ENCODE measurements around the gene ZDHHC17. TPM values are rescaled to one million over a fixed set of nuclear protein-coding genes. Genes with fewer than 3 reads are reported as not detected.

The ZDHHC17 gene
- total and polyA plus RNA-seq, 2 of the 13 experiments (the other 11 are each of a cell fraction or from before 2014, with no cell fraction given), result 36.7 to 38.5 TPM

DNA sequence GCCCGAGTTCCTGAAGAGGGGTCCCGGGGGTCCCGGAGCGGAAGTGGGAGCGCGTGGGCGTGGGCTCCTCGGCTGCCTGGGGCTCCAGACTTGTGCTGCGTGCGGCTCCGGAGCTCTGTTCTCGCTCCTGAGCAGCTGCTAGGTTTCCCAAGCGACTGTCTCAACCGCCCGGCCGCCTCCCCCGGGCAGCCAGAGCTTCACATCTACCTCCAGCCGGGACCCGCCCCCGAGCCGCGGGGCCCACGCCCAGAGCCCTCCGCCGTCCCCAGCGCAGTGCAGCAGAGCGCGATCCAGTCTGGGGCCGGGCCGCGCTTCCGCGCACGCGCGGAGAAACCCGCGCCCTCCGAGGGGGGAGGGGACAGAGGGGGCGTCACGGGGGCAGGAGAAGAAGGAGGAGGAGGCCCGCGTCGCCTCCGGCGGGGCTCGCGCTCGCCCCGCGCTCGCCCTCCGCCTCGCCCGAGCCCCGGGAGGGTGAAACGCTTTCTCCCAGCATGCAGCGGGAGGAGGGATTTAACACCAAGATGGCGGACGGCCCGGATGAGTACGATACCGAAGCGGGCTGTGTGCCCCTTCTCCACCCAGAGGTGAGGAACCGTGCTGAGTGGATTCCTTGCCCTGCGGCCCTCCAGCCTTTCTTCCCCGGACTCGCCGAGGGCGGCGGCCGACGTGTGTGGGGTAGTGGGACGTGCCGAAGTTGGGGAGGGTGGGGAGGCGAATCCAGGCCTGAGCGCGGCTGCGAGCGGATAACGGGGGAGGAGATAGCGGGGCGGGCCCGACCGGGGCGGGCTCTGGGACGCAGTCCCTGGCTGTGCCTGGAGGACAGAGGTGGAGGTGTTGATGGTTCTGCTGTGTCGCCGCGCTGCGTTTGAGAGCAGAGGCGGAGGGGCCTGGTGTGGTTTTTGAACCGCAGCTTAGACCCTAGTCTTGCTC lies at the start of gene ZDHHC17 (continued):
- TF ChIP-seq, protein P1, sequence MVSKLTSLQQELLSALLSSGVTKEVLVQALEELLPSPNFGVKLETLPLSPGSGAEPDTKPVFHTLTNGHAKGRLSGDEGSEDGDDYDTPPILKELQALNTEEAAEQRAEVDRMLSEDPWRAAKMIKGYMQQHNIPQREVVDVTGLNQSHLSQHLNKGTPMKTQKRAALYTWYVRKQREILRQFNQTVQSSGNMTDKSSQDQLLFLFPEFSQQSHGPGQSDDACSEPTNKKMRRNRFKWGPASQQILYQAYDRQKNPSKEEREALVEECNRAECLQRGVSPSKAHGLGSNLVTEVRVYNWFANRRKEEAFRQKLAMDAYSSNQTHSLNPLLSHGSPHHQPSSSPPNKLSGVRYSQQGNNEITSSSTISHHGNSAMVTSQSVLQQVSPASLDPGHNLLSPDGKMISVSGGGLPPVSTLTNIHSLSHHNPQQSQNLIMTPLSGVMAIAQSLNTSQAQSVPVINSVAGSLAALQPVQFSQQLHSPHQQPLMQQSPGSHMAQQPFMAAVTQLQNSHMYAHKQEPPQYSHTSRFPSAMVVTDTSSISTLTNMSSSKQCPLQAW (CRISPR knock-in tag; IDR thresholded peaks at IDR 0.05), result peak; percentile 61; the same call in 1 of the 2 replicates
- TF ChIP-seq, protein P2, sequence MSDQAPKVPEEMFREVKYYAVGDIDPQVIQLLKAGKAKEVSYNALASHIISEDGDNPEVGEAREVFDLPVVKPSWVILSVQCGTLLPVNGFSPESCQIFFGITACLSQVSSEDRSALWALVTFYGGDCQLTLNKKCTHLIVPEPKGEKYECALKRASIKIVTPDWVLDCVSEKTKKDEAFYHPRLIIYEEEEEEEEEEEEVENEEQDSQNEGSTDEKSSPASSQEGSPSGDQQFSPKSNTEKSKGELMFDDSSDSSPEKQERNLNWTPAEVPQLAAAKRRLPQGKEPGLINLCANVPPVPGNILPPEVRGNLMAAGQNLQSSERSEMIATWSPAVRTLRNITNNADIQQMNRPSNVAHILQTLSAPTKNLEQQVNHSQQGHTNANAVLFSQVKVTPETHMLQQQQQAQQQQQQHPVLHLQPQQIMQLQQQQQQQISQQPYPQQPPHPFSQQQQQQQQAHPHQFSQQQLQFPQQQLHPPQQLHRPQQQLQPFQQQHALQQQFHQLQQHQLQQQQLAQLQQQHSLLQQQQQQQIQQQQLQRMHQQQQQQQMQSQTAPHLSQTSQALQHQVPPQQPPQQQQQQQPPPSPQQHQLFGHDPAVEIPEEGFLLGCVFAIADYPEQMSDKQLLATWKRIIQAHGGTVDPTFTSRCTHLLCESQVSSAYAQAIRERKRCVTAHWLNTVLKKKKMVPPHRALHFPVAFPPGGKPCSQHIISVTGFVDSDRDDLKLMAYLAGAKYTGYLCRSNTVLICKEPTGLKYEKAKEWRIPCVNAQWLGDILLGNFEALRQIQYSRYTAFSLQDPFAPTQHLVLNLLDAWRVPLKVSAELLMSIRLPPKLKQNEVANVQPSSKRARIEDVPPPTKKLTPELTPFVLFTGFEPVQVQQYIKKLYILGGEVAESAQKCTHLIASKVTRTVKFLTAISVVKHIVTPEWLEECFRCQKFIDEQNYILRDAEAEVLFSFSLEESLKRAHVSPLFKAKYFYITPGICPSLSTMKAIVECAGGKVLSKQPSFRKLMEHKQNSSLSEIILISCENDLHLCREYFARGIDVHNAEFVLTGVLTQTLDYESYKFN (CRISPR knock-in tag; conservative IDR thresholded peaks at IDR 0.05), result 0 out of 2 replicates have a peak, but pooled peaks have one; percentile 44
- TF ChIP-seq, protein P3, sequence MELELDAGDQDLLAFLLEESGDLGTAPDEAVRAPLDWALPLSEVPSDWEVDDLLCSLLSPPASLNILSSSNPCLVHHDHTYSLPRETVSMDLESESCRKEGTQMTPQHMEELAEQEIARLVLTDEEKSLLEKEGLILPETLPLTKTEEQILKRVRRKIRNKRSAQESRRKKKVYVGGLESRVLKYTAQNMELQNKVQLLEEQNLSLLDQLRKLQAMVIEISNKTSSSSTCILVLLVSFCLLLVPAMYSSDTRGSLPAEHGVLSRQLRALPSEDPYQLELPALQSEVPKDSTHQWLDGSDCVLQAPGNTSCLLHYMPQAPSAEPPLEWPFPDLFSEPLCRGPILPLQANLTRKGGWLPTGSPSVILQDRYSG (CRISPR knock-in tag; IDR thresholded peaks at IDR 0.05), result no peak
- TF ChIP-seq SNAPC2 (CRISPR knock-in tag; IDR thresholded peaks at IDR 0.05) (no peak; the same call in 1 of the 2 replicates), ZNF333 (CRISPR knock-in tag; IDR thresholded peaks at IDR 0.05; ENCODE audit: borderline replicate concordance) (no peak), RORA (CRISPR knock-in tag; IDR thresholded peaks at IDR 0.05) (no peak), ZNF317 (CRISPR knock-in tag; IDR thresholded peaks at IDR 0.05) (no peak; the same call in 1 of the 2 replicates), HNRNPL (IDR thresholded peaks at IDR 0.05; ENCODE audit: low read depth, low read length) (peak; percentile 65; the same call in 1 of the 2 replicates), TBL1XR1 (IDR thresholded peaks at IDR 0.05; ENCODE audit: borderline replicate concordance, low read length, partially characterized antibody) (no peak), HOXA3 (CRISPR knock-in tag; IDR thresholded peaks at IDR 0.05) (peak; percentile 83), RFX5 (IDR thresholded peaks at IDR 0.05; ENCODE audit: low read depth, low read length) (no peak), ZNF501 (CRISPR knock-in tag; IDR thresholded peaks at IDR 0.05) (peak; percentile 29; the same call in 1 of the 2 replicates), ZNF660 (CRISPR knock-in tag; IDR thresholded peaks at IDR 0.05; ENCODE audit: borderline replicate concordance, low read depth) (no peak)
- TF ChIP-seq, protein P4, sequence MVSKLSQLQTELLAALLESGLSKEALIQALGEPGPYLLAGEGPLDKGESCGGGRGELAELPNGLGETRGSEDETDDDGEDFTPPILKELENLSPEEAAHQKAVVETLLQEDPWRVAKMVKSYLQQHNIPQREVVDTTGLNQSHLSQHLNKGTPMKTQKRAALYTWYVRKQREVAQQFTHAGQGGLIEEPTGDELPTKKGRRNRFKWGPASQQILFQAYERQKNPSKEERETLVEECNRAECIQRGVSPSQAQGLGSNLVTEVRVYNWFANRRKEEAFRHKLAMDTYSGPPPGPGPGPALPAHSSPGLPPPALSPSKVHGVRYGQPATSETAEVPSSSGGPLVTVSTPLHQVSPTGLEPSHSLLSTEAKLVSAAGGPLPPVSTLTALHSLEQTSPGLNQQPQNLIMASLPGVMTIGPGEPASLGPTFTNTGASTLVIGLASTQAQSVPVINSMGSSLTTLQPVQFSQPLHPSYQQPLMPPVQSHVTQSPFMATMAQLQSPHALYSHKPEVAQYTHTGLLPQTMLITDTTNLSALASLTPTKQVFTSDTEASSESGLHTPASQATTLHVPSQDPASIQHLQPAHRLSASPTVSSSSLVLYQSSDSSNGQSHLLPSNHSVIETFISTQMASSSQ (IDR thresholded peaks at IDR 0.05; ENCODE audit: low read depth), result no peak
- TF ChIP-seq, protein P4 (CRISPR knock-in tag; IDR thresholded peaks at IDR 0.05; ENCODE audit: borderline replicate concordance), result peak; percentile 47; the same call in 1 of the 2 replicates
- TF ChIP-seq, protein P5, sequence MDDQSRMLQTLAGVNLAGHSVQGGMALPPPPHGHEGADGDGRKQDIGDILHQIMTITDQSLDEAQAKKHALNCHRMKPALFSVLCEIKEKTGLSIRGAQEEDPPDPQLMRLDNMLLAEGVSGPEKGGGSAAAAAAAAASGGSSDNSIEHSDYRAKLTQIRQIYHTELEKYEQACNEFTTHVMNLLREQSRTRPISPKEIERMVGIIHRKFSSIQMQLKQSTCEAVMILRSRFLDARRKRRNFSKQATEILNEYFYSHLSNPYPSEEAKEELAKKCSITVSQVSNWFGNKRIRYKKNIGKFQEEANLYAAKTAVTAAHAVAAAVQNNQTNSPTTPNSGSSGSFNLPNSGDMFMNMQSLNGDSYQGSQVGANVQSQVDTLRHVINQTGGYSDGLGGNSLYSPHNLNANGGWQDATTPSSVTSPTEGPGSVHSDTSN (CRISPR knock-in tag; IDR thresholded peaks at IDR 0.05; ENCODE audit: borderline replicate concordance), result no peak

All from HepG2 (cell line).